ENCODE results near the gene HSPA1B.

HSPA1B gene

GRCh38 chr6:31874084-31874670 lies 46.6 kb downstream of the HSPA1B start:
- DNase-seq (ENCODE audit: low read depth) = no peak
- H3K4me3 ChIP-seq (ENCODE audit: low read depth, low read length) = no peak overlapping the region

DNA sequence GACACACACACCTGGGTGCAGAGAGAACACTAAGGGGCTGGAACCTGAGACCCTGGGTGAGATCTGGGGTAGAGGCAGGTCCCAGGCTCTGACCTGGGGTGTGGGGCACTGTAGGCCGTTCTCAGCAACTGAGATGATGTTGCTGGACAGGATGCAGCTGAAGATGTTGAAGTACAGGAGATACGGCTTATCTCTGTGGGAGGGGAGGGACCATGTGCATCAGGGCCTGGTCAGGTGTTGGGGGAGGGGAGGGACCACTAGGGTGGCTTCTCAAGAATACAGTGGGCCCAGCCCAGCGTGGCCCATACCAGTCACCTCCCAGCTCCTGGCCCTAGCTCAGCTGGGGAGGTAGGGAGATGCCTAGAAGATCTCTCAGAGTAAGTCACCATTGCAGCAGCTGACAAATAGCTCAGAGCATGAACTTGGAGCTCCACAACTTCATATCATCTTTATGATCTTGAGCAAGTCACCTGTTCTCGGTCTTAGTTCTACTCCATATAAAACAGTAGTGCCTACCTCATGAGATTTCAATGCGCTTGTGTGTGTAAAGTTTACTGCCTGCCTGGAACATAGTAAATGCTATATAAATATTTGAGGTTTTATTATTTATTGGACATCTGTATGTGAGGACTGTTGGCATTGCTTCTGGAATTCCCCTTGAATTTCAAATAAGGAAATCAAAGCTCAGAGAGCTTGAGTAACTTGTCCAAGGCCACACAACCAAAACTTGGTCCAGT lies 47.5 kb downstream of the HSPA1B start:
- no peak for DNase-seq (ENCODE audit: low read depth)
- no peak overlapping the region for H3K4me3 ChIP-seq (ENCODE audit: low read depth, low read length)

GRCh38 chr6:31875877-31876276 lies 48.3 kb downstream of the HSPA1B start:
- H3K4me3 ChIP-seq (ENCODE audit: low read depth, low read length) = no peak overlapping the region
- DNase-seq (ENCODE audit: low read depth) = no peak

DNA sequence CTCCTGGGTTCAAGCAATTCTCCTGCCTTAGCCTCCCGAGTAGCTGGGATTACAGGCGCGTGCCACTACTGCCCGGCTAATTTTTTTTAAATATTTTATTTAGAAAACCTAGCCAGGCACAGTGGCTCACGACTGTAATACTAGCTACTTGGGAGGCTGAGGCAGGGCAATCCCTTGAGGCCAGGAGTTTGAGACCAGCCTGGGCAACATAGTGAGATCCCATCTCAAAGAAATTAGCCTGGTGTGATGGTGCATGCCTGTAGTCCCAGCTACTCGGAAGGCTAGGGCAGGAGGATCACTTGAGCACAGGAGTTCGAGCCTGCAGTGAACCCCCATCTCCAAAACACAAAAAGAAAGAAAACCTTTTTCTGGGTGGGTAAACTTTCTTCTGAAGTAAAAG lies 48.8 kb downstream of the HSPA1B start:
- no peak overlapping the region for H3K4me3 ChIP-seq (ENCODE audit: low read depth, low read length)
- DNase-seq (ENCODE audit: low read depth) = no peak

- DNase-seq (ENCODE audit: low read depth) = no peak
- no peak overlapping the region for H3K4me3 ChIP-seq (ENCODE audit: low read depth, low read length)
Measured at GRCh38 chr6:31877125-31877650, 49.6 kb downstream of the HSPA1B start.

DNA sequence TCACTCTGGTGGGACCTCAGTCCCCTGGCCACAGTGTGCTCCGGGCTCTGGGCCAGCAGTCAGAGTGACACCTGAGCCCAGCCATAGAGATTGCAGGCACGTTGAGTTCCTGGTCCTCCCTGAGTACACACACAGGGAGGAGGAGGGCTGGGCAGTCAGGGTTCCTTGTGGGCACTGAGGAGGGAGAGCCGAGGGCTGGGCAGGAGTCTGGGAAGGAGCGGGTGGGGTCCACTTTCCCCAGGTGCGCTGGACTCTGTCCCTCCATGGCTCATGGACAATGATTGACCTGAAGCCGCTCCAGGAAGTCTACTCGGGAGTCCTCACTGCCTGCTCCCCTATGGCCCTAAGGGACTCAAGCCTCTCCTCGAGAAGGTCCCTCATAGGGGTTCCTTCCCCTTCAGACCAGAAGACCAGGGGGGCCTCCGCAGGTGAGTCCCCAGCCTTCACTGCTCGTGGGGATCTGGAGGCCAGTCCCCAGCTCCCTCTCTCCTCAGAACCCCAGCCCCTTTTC lies 50.2 kb downstream of the HSPA1B start:
- DNase-seq (ENCODE audit: low read depth) = no peak
- H3K4me3 ChIP-seq (ENCODE audit: low read depth, low read length) = no peak overlapping the region

GRCh38 chr6:31878222-31878621 lies 50.7 kb downstream of the HSPA1B start:
- no peak for DNase-seq (ENCODE audit: low read depth)
- no peak overlapping the region for H3K4me3 ChIP-seq (ENCODE audit: low read depth, low read length)

- no peak for DNase-seq (ENCODE audit: low read depth)
- no peak within 1 kb of the TSS for H3K4me3 ChIP-seq (ENCODE audit: low read depth, low read length)
Measured at GRCh38 chr6:31878726-31879125, 51.2 kb downstream of the HSPA1B start, which contains the start of gene SLC44A4. Gene SLC44A4 (minus strand): TSS chr6:31878997. CDS start chr6:31878980, 17 bp downstream.

DNA sequence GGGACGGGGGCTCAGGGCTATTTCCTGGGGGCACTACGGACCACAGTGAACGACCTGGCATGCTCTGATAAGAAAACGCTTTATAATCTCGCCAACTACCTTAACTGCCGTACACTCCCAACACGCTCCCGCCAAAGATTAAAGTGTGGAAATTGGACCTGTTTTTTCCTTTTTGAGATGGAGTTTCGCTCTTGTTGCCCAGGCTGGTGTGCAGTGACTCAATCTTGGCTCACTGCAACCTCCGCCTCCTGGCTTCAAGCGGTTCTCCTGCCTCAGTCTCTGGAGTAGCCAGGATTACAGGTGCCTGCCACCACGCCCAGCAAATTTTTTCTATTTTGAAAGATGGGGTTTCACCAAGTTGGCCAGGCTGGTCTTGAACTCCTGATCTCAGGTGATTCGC lies 51.6 kb downstream of the HSPA1B start:
- no peak for DNase-seq (ENCODE audit: low read depth)
- H3K4me3 ChIP-seq (ENCODE audit: low read depth, low read length) = no peak overlapping the region

All from skeletal muscle cell (primary cell).